A673 (cell line): ENCODE measurements around the gene DSE.

Experiments used
- CTCF ChIP-seq: fragments of 300-800, 200-600 bp; sonication (generic); conservative IDR thresholded peaks from 2 replicates; pipeline ENCODE4 v1.5.1; 2017; ENCODE audit warnings: low read depth, mild to moderate bottlenecking, antibody characterized with exemption, low read length, moderate library complexity, mixed read lengths
- EZH2 ChIP-seq: fragments of 200-600 bp; sonication (generic); IDR thresholded peaks from 2 replicates; pipeline ENCODE4 v1.6.1; 2017; ENCODE audit warnings: borderline replicate concordance, low read depth, mild to moderate bottlenecking, mixed read lengths, antibody characterized with exemption, low read length; ENCODE audit not compliant: poor library complexity, severe bottlenecking

GRCh38 chr6:116406678-116407345, 36.1 kb downstream of the DSE start:
- TF ChIP-seq CTCF (no peak), EZH2 (no peak)
